Measurements from ENCODE around the gene ANKS1A.

ANKS1A gene

DNA sequence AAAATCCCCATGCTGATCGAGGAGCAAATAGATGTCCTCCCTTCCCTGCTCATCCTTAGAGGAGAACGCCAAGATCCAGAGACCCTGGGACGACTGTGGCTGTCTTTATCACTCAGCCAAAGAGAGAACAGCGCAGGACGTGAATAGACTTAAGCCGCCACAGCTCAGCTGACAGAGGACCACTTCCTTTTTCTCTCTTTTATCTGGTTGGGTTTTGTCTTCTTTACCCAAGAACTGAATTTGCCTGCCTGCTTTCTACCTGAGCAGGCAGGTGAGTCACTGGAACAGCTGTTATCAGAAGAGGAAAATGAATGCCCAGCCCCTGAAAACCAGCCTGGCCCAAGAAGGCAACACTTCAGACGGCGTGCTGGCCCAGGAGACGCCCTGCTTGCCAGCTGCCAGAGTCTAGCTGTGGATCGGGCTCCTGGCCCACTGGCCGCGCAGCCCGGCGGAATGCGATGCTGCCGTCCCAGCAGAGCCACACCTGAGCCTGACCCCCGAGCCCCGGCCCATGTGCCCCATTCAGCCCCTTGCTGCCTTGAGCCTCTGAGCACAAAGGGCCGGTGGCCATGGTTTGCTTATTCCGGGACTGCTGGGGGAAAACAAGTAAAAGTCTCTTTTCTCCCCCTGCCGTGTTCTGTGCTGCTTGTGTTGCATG lies 169.9 kb downstream of the ANKS1A start:
- DNase-seq, result no peak
- TF ChIP-seq EZH2 (optimal IDR thresholded peaks at IDR 0.05; ENCODE audit: low read depth, low read length) (no peak), EZH2phosphoT487 (IDR thresholded peaks at IDR 0.05; ENCODE audit: low read length) (no peak)
- TF ChIP-seq, protein P1, sequence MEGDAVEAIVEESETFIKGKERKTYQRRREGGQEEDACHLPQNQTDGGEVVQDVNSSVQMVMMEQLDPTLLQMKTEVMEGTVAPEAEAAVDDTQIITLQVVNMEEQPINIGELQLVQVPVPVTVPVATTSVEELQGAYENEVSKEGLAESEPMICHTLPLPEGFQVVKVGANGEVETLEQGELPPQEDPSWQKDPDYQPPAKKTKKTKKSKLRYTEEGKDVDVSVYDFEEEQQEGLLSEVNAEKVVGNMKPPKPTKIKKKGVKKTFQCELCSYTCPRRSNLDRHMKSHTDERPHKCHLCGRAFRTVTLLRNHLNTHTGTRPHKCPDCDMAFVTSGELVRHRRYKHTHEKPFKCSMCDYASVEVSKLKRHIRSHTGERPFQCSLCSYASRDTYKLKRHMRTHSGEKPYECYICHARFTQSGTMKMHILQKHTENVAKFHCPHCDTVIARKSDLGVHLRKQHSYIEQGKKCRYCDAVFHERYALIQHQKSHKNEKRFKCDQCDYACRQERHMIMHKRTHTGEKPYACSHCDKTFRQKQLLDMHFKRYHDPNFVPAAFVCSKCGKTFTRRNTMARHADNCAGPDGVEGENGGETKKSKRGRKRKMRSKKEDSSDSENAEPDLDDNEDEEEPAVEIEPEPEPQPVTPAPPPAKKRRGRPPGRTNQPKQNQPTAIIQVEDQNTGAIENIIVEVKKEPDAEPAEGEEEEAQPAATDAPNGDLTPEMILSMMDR (IDR thresholded peaks at IDR 0.05; ENCODE audit: low read length), result no peak
- H3K4me1 ChIP-seq (ENCODE audit: low read length), result no peaks in the 10 kb centered on the region
- H4K20me1 ChIP-seq (ENCODE audit: insufficient read depth, low read length), result no peaks in the 10 kb centered on the region
- H3K4me2 ChIP-seq (ENCODE audit: low read depth, low read length), result no peak overlapping the region
- H3F3A ChIP-seq (ENCODE audit: insufficient read depth, low read length), result no peaks in the 10 kb centered on the region
- H3K4me3 ChIP-seq (ENCODE audit: low read length), result no peak overlapping the region
- H3K9ac ChIP-seq (ENCODE audit: low read length), result no peak overlapping the region
- no peak overlapping the region for H3K27ac ChIP-seq (ENCODE audit: low read length)
- no peak overlapping the region for H2AFZ ChIP-seq (ENCODE audit: low read length)
- H3K9me2 ChIP-seq (replicated peaks; ENCODE audit: insufficient read depth, low read length), result no peaks in the 10 kb centered on the region
- no peaks in the 10 kb centered on the region for H3K9me3 ChIP-seq (replicated peaks; ENCODE audit: insufficient read depth, low read length)
- no peaks in the 10 kb centered on the region for H3K27me3 ChIP-seq (replicated peaks; ENCODE audit: insufficient read depth, low read length)
- H3K79me2 ChIP-seq (ENCODE audit: low read length), result no peaks in the 10 kb centered on the region
- H3K36me3 ChIP-seq (replicated peaks; ENCODE audit: insufficient read depth, low read length), result no peaks in the 10 kb centered on the region

DNA sequence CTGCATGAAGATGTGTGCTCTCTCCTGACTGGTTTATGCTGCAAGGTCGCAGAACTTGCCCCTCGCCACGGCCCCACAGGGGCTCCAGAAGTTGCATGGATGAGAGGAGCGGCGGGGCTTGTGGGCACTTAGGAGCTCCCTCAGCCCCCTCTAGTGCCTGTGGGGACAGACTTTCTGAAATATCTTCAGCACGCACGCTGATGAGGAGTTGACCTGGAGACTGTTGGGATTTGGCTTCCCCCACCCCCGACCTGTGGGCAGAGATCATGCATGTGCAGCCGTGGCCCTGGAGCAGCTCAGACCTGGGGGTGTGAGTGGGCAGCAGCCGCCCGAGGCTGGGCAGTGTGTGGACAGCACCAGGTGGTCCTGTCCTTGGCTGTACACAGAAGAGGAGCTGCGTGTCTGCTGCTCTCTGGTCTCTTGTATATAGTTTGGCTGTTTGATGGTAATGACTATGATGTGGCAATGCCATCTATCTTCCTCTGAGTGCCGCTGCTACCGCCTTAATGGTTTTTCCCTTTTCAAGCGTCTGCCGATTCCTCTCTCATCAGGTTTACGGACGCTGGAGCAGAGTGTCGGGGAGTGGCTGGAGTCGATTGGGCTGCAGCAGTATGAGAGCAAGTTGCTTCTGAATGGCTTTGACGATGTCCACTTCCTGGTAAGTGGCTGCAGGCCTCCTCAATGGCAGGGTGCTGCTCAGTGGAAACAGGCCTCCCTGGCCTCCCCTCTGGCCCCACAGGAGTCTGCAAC lies 170.7 kb downstream of the ANKS1A start:
- Histone ChIP-seq H4K20me1 (ENCODE audit: insufficient read depth, low read length) (no peaks in the 10 kb centered on the region), H3K9me3 (replicated peaks; ENCODE audit: insufficient read depth, low read length) (no peaks in the 10 kb centered on the region), H3K36me3 (replicated peaks; ENCODE audit: insufficient read depth, low read length) (no peaks in the 10 kb centered on the region)

DNA sequence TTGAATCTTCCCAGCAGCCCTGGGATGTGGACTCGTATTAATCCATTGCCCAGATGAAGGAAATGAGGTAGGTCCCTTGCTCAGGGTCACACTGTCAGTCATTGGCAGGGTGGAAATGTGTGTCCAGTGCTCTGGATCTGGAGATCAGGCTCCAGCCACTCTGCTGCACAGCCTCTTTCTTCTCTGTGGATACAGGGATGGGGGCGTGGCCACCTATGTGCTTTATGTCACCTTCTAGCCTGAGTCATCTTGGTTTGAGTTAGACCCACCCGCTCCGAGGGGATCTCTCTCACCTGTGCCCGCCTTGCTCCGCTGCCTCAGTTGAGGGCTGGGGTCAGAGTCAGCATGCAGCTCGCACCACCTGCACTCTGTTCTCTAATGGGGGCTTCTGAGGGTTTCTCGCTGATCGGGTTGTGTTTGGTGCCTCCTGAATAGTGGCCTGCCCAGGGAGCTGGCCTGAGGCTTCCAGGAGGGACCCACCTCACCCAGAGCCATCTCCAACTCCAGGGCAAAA lies 172.1 kb downstream of the ANKS1A start:
- Histone ChIP-seq H4K20me1 (ENCODE audit: insufficient read depth, low read length) (no peaks in the 10 kb centered on the region), H3K36me3 (replicated peaks; ENCODE audit: insufficient read depth, low read length) (no peaks in the 10 kb centered on the region)

More for the DNA sequence above, 170.7 kb downstream of the ANKS1A start:
- H3K4me2 ChIP-seq (ENCODE audit: low read depth, low read length), result no peak overlapping the region
- no peaks in the 10 kb centered on the region for H3K9me2 ChIP-seq (replicated peaks; ENCODE audit: insufficient read depth, low read length)
- H2AFZ ChIP-seq (ENCODE audit: low read length), result no peak overlapping the region
- H3K27me3 ChIP-seq (replicated peaks; ENCODE audit: insufficient read depth, low read length), result no peaks in the 10 kb centered on the region
- H3K4me3 ChIP-seq (ENCODE audit: low read length), result no peak overlapping the region
- DNase-seq, result no peak
- H3F3A ChIP-seq (ENCODE audit: insufficient read depth, low read length), result no peaks in the 10 kb centered on the region
- TF ChIP-seq, protein P1 (IDR thresholded peaks at IDR 0.05; ENCODE audit: low read length), result no peak
- TF ChIP-seq EZH2phosphoT487 (IDR thresholded peaks at IDR 0.05; ENCODE audit: low read length) (no peak), EZH2 (optimal IDR thresholded peaks at IDR 0.05; ENCODE audit: low read depth, low read length) (no peak)
- no peaks in the 10 kb centered on the region for H3K4me1 ChIP-seq (ENCODE audit: low read length)
- H3K9ac ChIP-seq (ENCODE audit: low read length), result no peak overlapping the region
- no peak overlapping the region for H3K27ac ChIP-seq (ENCODE audit: low read length)
- no peaks in the 10 kb centered on the region for H3K79me2 ChIP-seq (ENCODE audit: low read length)

More for the DNA sequence above, 172.1 kb downstream of the ANKS1A start:
- Histone ChIP-seq H3K27me3 (replicated peaks; ENCODE audit: insufficient read depth, low read length) (no peaks in the 10 kb centered on the region), H3K9me2 (replicated peaks; ENCODE audit: insufficient read depth, low read length) (no peaks in the 10 kb centered on the region), H3K4me3 (ENCODE audit: low read length) (no peak overlapping the region), H3K9ac (ENCODE audit: low read length) (no peak overlapping the region), H3K4me2 (ENCODE audit: low read depth, low read length) (no peak overlapping the region), H2AFZ (ENCODE audit: low read length) (no peak overlapping the region), H3K79me2 (ENCODE audit: low read length) (no peaks in the 10 kb centered on the region), H3F3A (ENCODE audit: insufficient read depth, low read length) (no peaks in the 10 kb centered on the region), H3K27ac (ENCODE audit: low read length) (no peak overlapping the region), H3K4me1 (ENCODE audit: low read length) (no peaks in the 10 kb centered on the region), H3K9me3 (replicated peaks; ENCODE audit: insufficient read depth, low read length) (no peaks in the 10 kb centered on the region)
- TF ChIP-seq EZH2phosphoT487 (IDR thresholded peaks at IDR 0.05; ENCODE audit: low read length), result no peak
- TF ChIP-seq, protein P1 (IDR thresholded peaks at IDR 0.05; ENCODE audit: low read length), result no peak
- no peak for DNase-seq

Measured in MM.1S (cell line).